ENCODE data around the gene CCDC134. TPM values are rescaled to one million over a fixed set of nuclear protein-coding genes. Genes with fewer than 3 reads are reported as not detected.
"Not testable (repeated sequence)": the region's sequence is repeated elsewhere in the genome, so short reads cannot be mapped to it uniquely, and the experiment has no call there.

CCDC134 gene
- total RNA-seq, 1 experiment from 2014 or later, result 10.6 TPM

GRCh38 chr22:41842996-41843970 is 42.8 kb downstream of the CCDC134 start:
- DNase-seq (ENCODE audit: low read depth), result no peak

DNA sequence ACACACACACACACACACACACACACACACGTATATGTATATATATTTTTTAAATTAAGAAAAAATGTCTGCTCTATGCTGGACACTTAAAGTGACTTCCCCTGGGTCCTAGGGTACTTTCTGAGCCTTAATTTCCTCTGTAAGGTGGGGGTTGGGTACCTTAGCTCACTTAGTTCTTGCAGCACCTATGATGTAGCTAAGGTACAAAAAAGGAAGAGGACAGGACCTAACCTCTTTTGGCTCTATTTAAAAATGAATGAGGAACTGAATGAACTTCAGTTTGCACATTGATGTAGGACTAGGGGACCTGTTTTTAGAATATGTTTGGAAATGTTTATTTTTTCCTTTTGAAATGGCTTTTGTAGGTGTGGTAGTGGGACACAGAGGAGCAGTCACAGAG is 43.6 kb downstream of the CCDC134 start:
- DNase-seq (ENCODE audit: low read depth), result no peak

DNA sequence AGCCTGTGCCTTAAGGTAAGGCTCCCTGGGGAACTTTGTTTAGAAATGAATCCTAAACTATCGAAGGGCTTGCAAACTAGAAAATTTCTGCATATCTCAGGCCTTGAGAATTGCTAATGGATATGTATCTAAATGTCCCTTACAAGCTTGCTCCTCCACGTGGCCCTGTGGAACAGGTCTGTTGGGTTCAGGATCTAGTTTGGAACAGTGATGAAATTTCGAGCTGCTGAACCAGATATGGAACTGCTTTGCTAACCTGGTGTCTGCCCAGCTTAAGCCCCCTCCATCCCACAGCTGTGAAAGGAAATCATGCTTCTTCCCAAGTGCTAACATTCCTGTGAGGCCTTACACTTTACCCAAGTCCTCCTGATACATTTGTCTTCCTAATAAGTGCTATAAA is 44.0 kb downstream of the CCDC134 start:
- no peak for DNase-seq (ENCODE audit: low read depth)

GRCh38 chr22:41845380-41846267 is 45.1 kb downstream of the CCDC134 start:
- no peak for DNase-seq (ENCODE audit: low read depth)

- no peak for DNase-seq (ENCODE audit: low read depth)
These were observed 45.9 kb downstream of the CCDC134 start for GRCh38 chr22:41846268-41846987.

DNA sequence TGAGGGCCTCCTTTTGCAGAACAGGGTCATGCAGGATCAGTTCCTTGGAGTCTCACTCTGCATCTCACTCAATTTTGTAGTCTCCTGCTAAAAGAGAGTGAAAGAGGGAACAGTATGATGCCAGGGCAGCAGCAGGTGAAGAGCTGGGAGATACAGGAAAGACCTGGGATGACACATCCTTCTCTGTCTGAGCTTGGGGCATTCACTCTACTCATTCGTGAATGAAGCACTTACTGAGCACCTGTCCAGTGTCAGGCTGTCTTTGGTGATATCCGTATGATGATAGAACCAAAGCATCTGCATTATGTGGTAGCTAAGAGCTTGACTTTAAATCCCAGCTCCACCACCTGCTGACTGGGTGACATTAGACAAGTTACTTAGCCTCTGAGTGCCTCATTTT is 46.8 kb downstream of the CCDC134 start:
- no peak for DNase-seq (ENCODE audit: low read depth)

DNA sequence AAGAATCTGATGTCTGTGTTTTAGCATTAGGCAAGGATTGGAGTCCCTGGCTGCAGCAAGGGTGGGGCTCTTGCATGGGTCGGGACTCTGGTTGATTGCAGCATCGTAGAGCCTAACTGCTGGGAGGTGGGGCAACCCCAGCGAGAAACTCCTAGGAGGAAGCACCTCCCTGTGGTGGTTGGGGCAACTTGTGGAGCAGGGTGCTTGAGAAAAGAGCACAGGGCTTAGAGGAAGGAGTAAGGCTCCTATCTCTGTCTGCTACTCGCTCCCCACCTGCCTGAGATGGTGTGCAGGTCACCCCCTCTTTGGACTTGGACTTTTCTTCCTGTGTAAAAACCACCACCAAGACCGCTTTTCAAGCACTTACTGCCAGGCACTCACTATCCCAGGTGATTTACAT is 48.0 kb downstream of the CCDC134 start:
- no peak for DNase-seq (ENCODE audit: low read depth)

DNA sequence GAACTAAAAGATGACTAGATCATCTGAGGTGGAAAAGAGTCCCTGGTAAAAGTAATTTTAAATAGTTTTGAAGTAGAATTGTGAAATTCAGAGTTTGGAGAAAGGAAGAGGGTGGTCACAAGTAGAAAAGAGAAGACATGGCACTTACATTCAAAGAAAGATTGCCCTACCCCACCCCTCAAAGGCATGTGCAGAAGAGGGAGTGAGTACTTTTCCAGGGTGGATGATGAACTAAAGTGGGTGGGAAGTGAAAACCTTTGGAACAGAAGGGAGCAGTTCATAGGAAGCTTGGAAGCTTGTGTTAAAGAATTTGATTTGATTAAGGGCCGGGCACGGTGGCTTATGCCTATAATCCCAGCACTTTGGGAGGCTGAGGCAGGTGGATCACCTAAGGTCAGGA is 56.0 kb downstream of the CCDC134 start:
- no peak for DNase-seq (ENCODE audit: low read depth)

DNA sequence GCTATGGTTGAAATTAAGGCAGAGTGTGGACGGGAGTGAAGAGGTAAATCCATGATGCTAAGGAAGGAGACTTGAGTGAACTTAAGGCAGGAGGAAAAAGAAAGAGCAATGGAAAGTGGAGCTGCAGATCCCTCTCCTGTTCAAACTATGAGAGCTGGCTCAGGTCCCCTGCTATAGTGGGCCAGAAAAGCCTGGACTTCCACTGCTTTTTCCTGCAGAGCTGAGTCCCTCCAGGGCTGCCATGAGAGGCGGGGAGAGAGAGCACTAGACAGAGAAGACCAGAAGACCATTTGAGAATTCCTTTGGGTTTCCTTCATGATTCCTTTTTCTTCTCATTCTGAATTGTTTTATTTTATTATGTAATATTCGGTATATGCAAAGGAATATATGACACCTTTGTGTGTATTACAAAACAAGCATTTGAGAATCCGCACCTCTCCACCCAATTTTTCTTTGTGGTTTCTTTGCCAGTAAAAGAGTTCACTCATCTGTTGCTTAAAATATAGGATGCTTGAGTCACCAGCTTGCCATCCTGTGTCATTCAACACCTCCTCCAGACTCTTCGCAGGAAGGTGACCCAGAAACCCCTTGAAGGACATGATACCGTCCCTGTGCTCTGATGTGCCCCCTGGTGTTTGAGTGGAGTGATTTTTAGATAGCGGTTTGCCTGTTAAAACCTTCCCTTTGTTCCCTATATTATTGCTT is 56.8 kb downstream of the CCDC134 start:
- peak; percentile 86 for DNase-seq (ENCODE audit: low read depth)

DNA sequence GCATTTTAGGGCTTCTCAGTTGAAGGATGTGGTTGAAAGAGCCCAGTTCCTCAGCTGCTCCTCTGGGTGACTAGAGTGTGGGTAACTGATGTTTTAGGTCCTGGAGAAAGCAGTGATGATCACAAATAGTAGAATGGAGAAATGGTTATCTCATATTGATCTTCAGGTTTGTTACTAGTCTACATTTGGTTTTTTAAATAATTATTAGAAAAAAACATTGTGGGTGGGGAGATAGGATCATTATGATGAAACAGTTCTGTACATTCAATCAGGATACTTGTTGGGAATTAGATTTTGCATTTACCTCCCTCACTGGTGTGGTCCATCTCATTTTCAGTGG is 57.4 kb downstream of the CCDC134 start:
- no peak for DNase-seq (ENCODE audit: low read depth)

DNA sequence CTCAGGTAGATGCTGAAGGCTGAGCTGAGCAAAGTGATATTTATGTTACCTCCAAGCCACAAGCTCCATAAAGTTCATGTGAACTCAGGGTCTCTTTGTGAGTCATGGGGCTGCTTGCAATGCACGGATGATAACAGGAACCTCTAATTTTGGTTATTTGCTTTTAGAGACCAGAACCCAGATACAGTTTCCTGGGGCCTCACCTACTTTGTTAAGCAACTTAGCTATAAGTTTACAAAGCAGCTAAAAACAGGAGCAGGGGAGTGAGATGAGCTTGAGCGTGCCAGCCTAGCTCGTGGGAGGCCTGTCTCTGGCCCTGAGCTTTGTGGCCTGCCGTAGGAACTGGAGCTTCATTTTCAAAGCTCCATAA is 61.7 kb downstream of the CCDC134 start:
- peak; percentile 40 for DNase-seq (ENCODE audit: low read depth)

GRCh38 chr22:41862530-41863266 is 62.2 kb downstream of the CCDC134 start:
- no peak for DNase-seq (ENCODE audit: low read depth)

GRCh38 chr22:41863472-41863871 is 63.0 kb downstream of the CCDC134 start:
- no peak for DNase-seq (ENCODE audit: low read depth)

DNA sequence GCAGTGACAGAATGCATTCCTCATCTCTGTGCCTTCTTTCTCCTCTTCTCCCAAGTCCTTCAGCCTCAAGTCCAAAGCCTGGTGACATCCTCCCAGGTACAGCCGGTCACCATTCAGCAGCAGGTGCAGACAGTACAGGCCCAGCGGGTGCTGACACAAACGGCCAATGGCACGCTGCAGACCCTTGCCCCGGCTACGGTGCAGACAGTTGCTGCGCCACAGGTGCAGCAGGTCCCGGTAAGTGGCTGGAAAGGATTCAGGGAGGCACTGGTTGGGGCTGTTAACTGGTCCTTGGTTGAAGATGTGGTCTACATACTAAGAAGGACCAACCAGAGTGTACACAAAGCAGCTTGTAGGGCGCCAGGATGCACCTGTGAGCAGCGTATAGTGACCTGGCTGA is 68.1 kb downstream of the CCDC134 start:
- no peak for DNase-seq (ENCODE audit: low read depth)

- DNase-seq (ENCODE audit: low read depth), result not testable (repeated sequence)
These were observed 69.6 kb downstream of the CCDC134 start for GRCh38 chr22:41870081-41870480.

GRCh38 chr22:41870786-41871185 is 70.3 kb downstream of the CCDC134 start:
- no peak for DNase-seq (ENCODE audit: low read depth)

GRCh38 chr22:41873391-41873790 is 72.9 kb downstream of the CCDC134 start:
- DNase-seq (ENCODE audit: low read depth), result no peak

DNA sequence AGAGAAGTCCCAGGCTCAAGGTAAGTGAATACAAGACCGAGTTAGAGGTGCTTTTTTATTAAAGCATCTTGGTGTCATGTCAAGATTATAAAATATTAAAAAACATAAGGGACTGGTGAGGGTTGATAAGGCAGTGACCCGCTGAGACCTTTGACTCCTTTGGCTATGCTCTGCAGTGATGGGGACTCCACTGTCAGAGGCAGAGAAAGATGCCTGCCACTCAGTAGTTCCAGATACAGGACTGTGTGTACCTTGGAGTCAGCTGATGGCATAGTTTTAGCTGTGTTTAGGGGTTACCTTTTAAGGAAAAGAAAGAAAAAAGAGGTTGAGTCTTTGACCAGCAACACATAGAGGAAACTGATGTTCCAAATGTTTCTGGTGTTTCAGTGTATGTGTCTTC is 73.6 kb downstream of the CCDC134 start:
- DNase-seq (ENCODE audit: low read depth), result no peak

- DNase-seq (ENCODE audit: low read depth), result no peak
These were observed 75.2 kb downstream of the CCDC134 start for GRCh38 chr22:41875531-41876270.

Measured in Daoy (cell line).